Cardiac muscle cell (in vitro differentiated cells and primary cell): Measurements from ENCODE around the gene DYSF. TPM values are rescaled to one million over a fixed set of nuclear protein-coding genes. Genes with fewer than 3 reads are reported as not detected.

ENCODE experiments used
- DNase-seq, 2 donors: peaks; one replicate each; pipeline versions ENCODE4 v3.0.0 to v3.0.0-alpha.2; 2010 to 2017; ENCODE audit warnings: low read depth in 1 of 2, low spot score in 1 of 2
- H3K27ac ChIP-seq: fragments of 200-600 bp; sonication (generic); 2 replicates; pipeline ENCODE4 v1.5.1; 2016
- H3K27me3 ChIP-seq: fragments of 200-600 bp; sonication (generic); 2 replicates; pipeline ENCODE4 v1.6.0; 2016; ENCODE audit warnings: control low read depth
- H3K36me3 ChIP-seq: fragments of 200-600 bp; sonication (generic); 2 replicates; pipeline ENCODE4 v1.5.1; 2016; ENCODE audit warnings: control low read depth
- H3K4me1 ChIP-seq: fragments of 200-600 bp; sonication (generic); 2 replicates; pipeline ENCODE4 v1.8.1; 2017; ENCODE audit warnings: low read depth, mild to moderate bottlenecking, mixed run types
- H3K4me3 ChIP-seq: fragments of 200-600 bp; sonication (generic); 2 replicates; pipeline ENCODE4 v1.5.1; 2016; ENCODE audit warnings: mild to moderate bottlenecking
- H3K9me3 ChIP-seq: fragments of 200-600 bp; sonication (generic); 2 replicates; pipeline ENCODE4 v1.5.1; 2017; ENCODE audit warnings: low read depth, mild to moderate bottlenecking, control low read depth
- CTCF ChIP-seq: IDR thresholded peaks from 2 replicates; pipeline ENCODE4 v1.5.1; 2012; ENCODE audit warnings: low read depth, mild to moderate bottlenecking, low read length
- polyA plus RNA-seq: library from polyadenylated mRNA; unstranded; fragments of >200 nt; fragmentation: Nextera tagmentation; extraction: Ambion mirVana; gene quantifications from 2 replicates; pipeline ENCODE4 v1.2.1, GENCODE V29; 2016
- total RNA-seq: library from RNA; depleted of rRNA; stranded (reverse); fragments of >200 nt; gene quantifications from 2 replicates; pipeline ENCODE4 v1.2.3, GENCODE V29; 2016

The DYSF gene
- total and polyA plus RNA-seq, 2 experiments from 2014 or later = 34.6 to 57.4 TPM

GRCh38 chr2:71570511-71570910 lies 117.2 kb downstream of the DYSF start:
- H3K4me3 ChIP-seq = no peak overlapping the region
- H3K36me3 ChIP-seq = peaks cover 17% of the 10 kb centered on the region
- H3K4me1 ChIP-seq = no peaks in the 10 kb centered on the region
- TF ChIP-seq CTCF = no peak
- H3K9me3 ChIP-seq = no peaks in the 10 kb centered on the region
- H3K27me3 ChIP-seq = no peaks in the 10 kb centered on the region
- no peak for DNase-seq
- no peak overlapping the region for H3K27ac ChIP-seq

- Histone ChIP-seq H3K27ac (no peak overlapping the region), H3K4me1 (no peaks in the 10 kb centered on the region), H3K27me3 (no peaks in the 10 kb centered on the region), H3K9me3 (no peaks in the 10 kb centered on the region), H3K36me3 (peaks cover 17% of the 10 kb centered on the region), H3K4me3 (no peak overlapping the region)
- no peak for TF ChIP-seq CTCF
- DNase-seq = no peak
These were observed 117.6 kb downstream of the DYSF start for GRCh38 chr2:71570951-71571460.

- no peak for TF ChIP-seq CTCF
- H3K4me3 ChIP-seq = no peak overlapping the region
- H3K27me3 ChIP-seq = no peaks in the 10 kb centered on the region
- H3K36me3 ChIP-seq = peaks cover 17% of the 10 kb centered on the region
- DNase-seq = no peak
- no peak overlapping the region for H3K27ac ChIP-seq
- no peaks in the 10 kb centered on the region for H3K9me3 ChIP-seq
- no peaks in the 10 kb centered on the region for H3K4me1 ChIP-seq
These were observed 118.6 kb downstream of the DYSF start for GRCh38 chr2:71571945-71572344.

- Histone ChIP-seq H3K9me3 (no peaks in the 10 kb centered on the region), H3K36me3 (peaks cover 12% of the 10 kb centered on the region), H3K27me3 (no peaks in the 10 kb centered on the region), H3K4me1 (no peaks in the 10 kb centered on the region), H3K4me3 (no peak overlapping the region), H3K27ac (no peak overlapping the region)
- no peak for DNase-seq
- TF ChIP-seq CTCF = no peak
These were observed 122.6 kb downstream of the DYSF start for GRCh38 chr2:71575966-71576365.

GRCh38 chr2:71576541-71576940 lies 123.2 kb downstream of the DYSF start:
- H3K27ac ChIP-seq = no peak overlapping the region
- H3K36me3 ChIP-seq = peaks cover 8% of the 10 kb centered on the region
- H3K27me3 ChIP-seq = no peaks in the 10 kb centered on the region
- DNase-seq = no peak
- H3K9me3 ChIP-seq = no peaks in the 10 kb centered on the region
- H3K4me1 ChIP-seq = no peaks in the 10 kb centered on the region
- H3K4me3 ChIP-seq = no peak overlapping the region
- TF ChIP-seq CTCF = no peak

GRCh38 chr2:71577209-71577608 lies 123.8 kb downstream of the DYSF start:
- no peak for DNase-seq
- Histone ChIP-seq H3K27ac (no peak overlapping the region), H3K4me3 (no peak overlapping the region), H3K9me3 (no peaks in the 10 kb centered on the region), H3K4me1 (no peaks in the 10 kb centered on the region), H3K27me3 (no peaks in the 10 kb centered on the region), H3K36me3 (peaks cover 3% of the 10 kb centered on the region)
- TF ChIP-seq CTCF = no peak
